Kidney tubule cell (primary cell): Measurements from ENCODE around the gene DDX43.
A peak's percentile ranks its signal among the peaks of the same experiment; 100 is the strongest.
"Not testable (repeated sequence)": the region's sequence is repeated elsewhere in the genome, so short reads cannot be mapped to it uniquely, and the experiment has no call there.

ENCODE experiments used
- DNase-seq: peaks from one replicate; pipeline ENCODE4 v3.0.0-alpha.2; 2018; ENCODE audit warnings: low spot score

The DDX43 gene

DNA sequence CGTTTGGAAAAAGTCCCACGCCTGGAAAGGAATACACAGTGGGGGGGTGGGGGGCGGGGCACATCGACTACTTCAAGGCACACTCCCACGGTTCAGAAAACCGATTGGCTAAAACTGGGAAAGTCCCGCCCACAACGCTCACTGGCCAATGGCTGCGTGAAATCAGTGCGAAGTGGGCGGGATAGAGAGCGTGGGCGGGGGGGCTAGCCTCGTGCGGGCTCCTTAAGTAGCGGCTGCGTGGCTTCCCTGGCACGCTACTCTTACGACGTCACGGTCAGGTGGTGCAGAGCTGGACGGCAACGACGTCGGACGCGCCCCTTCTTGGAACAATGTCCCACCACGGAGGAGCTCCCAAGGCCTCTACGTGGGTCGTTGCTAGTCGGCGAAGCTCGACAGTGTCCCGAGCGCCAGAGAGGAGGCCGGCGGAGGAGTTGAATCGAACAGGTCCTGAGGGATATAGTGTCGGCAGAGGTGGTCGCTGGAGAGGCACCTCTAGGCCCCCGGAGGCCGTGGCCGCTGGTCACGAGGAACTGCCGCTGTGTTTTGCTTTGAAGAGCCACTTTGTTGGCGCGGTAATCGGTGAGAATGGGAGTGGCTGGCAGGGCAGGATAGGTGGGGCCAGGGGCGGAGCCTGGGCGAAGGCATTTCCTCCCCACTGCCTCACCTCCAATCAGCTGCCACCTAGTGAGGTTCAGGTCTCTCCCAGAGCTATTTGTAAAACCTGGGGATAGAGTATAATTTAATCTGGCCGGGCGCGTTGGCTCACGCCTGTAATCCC lies at the start of gene DDX43:
Gene DDX43, plus strand, starts transcription at position 252 of the 778 bp plus-strand sequence. Its CDS starts 78 bp downstream, at position 330.
- DNase-seq = peak; percentile 35

DNA sequence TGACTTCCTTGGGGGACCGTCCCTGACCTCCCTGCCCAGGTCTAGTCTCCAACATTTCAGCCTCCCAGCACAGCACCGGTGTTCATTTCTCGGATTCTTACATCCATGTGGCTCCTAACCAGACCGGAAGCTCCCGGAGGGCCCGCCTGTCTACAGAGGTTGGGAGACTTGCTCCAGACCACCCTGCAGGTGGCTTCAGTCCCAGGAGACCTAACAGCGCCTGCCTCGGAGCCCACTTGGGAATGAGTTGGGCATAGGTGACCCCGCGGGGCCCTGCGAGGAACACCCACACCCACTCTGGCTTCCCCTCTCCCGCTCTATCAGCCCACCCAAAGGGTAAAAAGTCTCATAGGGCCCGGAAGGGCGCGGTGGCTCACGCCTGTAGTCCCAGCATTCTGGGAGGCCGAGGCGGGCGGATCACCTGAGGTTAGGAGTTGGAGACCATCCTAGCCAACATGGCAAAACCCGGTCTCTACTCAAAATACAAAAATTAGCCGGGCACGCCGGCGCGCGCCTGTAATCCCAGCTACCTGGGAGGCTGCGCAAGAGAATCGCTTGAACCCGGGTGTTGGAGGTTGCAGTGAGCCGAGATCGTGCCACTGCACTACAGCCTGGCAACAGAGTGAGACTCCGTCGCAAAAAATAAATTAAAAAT lies 46.0 kb upstream of the DDX43 start:
- DNase-seq = no peak

DNA sequence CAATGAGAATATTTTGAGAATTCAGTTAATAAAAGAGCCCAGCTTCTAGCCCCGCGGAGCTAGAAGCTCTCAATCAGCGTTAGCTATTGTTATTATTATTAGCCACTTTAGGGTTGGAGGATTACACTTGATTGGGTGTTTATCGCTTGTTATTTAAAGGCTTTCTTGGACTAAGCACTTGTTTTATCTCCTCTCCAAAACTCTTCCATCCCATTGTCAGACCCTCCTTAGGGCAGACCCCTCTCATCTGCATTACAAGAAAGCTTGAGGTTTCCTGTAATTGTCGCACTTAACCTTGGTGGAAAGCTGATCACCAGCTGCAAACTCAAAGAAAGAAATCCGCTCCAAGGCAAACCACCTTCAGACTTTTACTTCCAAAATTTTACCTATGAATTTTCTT lies 45.3 kb upstream of the DDX43 start:
- no peak for DNase-seq

DNA sequence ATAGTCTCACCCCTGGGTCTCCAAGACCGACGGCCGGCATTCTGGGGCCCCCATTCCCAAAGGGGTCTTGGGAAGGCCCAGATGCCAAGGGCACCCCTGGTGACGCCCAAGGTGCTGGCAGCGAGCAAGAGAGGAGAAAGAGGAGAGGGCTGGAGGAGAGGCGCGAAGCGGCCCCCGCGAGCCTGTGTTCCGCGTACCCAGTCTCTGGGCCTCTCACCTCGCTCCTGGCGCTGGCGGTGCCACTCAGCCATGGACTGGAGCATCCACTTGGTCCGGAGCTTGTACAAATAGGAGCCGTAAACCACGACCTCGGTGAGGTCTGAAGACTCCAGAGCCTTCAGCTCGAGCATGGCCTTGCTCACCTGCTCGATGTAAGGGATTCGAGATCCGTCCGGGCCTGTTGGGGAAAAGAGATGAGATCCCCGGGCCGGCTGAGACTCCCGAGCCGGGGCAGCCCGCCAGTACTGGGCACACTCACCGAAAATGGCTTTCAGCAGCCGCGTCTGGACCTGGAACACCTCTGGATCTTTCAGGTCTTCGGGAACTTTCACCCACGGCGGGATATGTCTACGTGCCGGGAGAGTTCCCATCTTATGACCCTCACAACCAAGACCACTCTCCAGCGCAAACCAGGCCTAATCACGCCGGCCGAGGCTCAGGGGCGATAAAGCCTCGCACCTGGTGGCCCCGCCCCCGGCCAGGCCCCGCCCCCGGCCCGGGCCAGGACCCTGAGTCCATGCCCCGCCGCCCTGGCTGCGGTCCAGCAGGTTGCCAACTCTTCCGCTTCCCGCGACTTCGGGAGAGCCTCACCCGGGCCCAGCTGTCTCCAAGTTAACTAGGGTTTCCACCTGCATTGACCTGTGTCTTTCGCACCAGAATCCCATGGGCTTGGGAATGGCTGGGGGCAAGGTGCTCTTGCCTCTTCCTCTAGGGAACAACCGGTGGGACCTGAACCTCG lies 40.7 kb upstream of the DDX43 start, which contains the start of gene DPPA5:
Gene DPPA5, minus strand, starts transcription at position 641 of the 958 bp plus-strand sequence. Its CDS starts 51 bp downstream, at position 590.
- no peak for DNase-seq

DNA sequence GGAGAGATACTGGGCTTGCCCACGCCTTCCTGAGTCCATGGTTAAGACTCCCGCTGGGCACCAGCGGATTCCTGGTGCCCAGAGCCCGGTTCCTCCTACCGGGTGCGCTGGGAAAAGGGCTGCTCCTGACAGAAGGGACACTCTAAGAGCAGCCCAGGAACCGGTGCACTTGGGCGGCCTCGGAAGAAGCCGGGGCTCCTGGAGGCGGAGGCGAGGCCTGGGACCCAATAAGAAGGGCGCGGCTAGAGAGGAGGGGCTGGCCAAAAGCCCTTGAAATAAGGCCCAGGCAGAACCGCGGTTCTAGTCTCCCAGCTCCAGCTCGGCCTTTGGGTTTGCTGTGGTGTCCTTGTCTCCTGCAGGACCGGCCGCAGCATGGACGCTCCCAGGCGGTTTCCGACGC lies 32.3 kb upstream of the DDX43 start, which contains the start of gene KHDC3L:
Gene KHDC3L, plus strand, starts transcription at position 301 of the 400 bp plus-strand sequence. Its CDS starts 72 bp downstream, at position 373.
- no peak for DNase-seq

DNA sequence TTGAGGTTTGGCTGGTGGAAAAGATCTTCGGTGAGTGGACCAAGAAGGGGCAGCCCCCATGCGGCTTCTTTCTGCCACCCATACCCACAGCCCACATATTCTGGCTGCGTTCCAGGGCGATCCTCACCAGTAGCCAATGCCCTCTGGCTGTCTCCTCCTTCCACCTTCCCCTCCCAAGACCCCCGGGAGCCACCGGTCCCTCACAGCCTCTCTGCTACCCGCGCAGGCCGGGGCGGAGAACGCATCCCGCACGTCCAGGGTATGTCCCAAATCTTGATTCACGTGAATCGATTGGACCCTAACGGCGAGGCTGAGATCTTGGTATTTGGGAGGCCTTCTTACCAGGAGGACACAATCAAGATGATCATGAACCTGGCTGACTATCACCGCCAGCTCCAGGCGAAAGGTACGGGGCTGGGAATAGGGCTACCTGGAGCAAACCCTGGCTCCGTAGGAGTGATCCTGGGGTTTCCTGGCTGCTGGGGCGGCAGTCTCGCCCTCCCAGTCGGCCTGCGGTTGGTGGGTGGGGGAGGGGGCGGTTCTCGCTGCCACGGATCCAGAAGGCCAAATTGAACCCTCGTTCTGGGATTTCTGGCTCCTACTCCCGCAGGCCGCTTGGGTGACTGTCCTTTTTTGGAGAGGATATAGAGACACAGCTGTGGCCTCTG lies 31.6 kb upstream of the DDX43 start:
- no peak for DNase-seq

DNA sequence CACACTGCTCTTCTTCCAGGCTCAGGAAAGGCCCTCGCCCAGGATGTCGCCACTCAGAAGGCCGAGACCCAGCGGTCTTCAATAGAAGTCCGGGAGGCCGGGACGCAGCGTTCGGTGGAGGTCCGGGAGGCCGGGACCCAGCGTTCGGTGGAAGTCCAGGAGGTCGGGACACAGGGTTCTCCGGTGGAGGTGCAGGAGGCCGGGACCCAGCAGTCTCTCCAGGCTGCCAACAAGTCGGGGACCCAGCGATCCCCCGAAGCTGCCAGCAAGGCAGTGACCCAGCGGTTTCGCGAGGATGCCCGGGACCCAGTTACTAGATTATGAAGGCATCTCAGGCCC lies 31.1 kb upstream of the DDX43 start:
- DNase-seq = no peak

DNA sequence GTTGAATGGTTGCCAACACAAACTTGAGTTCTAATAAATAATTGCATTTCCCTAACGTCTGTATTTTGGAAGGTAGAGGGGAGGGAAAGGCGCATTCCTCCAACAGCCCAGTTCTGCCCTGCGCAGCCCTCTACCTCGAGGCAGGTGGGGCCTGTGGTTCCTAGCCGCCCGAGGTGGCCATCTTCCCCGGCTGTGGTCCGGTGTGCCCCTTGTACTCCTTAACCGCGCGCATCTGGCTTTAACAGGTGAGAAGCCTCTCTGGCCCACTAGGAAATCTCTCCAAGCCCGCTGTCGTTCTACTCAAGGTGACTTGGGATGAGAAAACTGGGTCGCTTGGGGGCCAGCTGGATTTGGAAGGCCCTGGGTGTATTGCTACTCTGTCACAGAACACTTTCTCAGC lies 30.5 kb upstream of the DDX43 start:
- DNase-seq = no peak

DNA sequence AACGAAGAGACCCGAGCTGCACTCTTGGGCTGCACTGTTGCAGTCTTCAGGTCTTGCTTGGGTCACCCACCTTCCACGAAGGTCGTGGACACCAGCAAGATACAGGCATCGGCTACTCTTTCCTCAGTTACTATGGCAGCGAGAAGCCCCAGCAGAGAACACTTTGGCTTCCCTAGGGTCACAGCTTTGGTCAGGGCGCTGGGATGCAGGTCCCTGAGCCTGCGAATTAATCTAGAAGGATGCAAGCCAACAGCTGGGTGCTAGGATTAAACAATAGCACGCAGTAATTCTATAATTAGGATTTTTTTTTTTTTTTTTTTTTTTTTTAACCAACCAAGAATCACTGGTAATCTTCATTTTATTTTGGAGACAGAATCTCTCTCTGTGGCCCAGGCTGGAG lies 30.1 kb upstream of the DDX43 start:
- no peak for DNase-seq

DNA sequence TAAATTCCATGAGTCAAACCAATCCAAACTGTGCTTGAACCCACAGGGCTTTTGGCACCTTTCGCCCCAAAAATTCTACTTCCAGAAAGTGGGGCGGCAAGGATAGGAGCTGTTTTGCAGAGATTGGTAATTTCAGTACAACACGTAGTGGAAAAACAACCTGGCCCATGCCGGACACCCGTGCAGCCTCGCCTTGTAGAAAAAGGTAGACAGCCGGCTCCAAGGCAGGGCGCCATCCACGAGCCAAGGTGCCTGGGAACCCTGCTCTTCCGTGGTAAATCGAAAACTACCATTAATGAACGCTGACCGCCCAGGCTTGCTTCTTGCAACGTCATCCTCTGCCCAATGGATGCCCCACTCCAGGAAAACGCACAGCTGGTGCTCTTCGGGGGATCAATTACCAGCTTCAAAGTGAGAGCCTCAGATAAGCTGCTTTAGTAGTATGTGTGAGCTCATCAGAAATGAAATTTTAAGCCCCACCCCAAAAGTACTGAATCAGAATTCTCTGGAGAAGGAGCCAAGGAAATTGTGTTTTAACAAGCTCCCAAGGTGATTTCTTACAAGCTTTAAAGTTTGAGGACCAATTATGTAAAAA lies 26.8 kb upstream of the DDX43 start:
- DNase-seq = no peak

DNA sequence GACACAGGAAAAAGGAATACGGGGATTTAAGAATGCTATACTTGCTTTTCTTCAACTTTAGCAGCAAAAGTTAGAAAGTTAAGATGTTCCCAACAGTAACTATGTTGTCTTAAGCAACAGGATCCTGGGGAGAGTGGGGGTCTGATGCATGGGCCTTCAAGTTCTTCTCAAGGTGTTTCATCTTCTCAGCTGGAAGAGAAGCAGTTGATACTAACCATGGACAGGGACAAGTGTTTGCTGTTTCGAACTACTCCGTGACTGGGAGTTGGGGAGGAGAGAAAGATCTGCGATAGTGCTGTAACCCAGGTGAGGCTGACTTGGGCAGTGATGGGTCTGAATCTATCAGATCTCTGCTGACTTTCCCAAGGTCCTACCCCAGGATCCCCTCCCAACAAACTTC lies 26.0 kb upstream of the DDX43 start:
- no peak for DNase-seq

DNA sequence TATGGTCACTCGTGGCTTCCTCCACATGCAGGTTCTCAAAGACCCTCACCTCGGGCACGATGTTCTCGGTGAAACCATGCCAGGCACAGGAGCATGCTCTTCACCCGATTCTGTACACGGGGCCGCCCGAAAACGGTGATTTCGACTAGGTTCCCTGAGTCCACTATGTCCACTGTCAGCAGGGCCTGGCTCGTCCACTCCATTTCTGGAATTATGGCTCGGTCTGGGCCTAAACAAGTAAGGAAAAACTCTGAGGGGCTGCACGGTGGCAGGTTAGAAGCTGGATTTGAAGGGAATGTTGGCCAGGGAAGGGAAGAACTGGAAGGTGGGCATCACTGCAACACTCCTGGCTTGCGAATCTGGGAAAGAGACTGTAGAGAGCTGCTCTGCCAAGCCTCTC lies 25.5 kb upstream of the DDX43 start:
- DNase-seq = no peak

DNA sequence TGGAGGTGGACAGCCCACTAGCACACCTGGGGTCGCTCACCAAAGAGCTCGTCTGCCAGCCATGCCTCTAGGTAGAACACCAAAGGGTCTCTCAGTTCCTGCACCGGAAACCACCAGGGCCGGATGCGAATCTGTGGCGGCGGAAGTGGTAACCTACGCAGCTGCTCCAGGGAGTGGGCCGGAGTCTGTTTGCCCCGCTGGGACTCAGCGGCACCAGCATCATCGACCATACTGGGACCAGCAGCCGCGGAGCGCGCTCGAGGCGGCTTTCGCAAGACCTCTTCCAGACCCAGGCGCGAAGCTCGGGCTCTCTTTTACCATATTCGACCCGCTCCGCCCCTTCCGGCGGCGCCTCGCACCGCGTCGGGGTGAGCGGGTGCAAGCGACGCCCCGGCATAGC lies 25.1 kb upstream of the DDX43 start, which contains the start of gene OOEP:
Gene OOEP, minus strand, starts transcription at position 335 of the 400 bp plus-strand sequence. Its CDS starts 105 bp downstream, at position 230.
- DNase-seq = no peak

DNA sequence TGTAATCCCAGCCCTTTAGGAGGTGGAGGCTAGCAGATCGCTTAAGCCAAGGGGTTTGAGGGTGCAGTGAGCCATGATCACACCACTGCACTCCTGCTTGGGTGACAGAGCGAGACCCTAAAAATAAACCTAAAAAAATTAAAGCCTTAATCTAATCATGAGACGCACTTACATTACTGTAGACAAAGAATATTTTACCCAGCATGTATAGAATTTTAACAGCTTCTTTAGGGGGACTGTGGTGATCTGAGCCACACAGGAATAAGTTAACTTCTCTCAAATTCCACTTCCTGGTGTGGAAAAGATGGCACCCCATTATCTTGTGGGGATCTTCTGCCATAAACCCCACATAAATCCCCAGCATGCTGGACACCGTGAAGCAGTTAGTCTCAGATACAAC lies 22.6 kb upstream of the DDX43 start:
- DNase-seq = no peak

DNA sequence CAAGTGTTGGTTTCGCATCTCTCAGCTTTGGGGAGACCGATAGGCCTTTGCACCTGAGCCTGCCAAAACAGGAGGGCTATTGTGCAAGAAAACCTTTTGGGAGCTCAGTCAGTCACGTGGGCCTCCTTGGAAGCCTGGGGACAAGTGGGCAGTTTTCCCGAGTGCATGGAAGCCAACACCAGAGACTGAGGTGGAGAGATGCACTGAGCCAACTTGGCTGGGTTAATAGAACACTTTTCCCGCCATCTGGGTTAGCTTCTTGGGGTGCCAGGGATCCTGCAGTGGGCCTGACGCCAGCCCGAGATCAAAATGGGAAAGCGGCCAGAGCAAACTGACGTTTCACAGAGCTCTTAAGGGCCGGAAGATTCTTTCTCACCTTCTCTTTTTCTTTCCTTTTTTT lies 22.1 kb upstream of the DDX43 start:
- DNase-seq = no peak

DNA sequence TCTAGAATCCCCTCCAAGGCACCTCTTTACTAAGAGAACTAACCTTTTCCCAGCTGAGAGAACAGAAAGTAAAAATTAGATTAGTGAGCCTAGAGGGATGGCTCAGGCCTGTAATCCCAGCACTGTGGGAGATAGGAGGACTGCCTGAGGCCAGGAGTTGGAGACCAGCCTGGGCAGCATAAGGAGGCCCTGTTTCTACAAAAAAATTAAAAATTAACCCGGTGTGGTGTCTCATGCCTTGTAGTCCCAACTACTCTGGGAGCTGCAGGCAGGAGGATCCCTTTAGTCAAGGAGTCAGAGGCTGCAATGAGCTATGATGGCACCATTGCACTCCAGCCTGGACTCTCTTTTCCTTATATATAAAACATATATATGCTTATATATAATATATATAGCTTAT lies 19.4 kb upstream of the DDX43 start:
- DNase-seq = peak; percentile 71

DNA sequence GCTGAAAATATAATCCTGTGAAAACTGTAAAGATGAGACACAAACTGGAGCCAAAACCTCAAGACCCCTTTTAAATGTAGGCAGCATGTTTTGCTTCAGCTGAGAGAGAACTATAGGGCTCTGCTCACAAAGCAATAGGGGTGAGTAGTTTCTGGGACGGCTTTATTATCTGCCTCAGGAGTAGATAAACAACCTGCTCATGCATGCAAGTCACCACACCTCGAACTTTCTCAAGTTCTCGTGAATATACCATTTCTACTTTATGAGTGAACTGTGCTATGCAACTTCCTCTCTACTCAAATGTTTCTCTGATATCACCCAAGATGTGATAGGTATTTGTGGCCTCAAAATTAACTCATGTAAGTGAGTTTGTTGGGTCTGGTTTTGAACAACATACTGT lies 17.4 kb upstream of the DDX43 start:
- no peak for DNase-seq

DNA sequence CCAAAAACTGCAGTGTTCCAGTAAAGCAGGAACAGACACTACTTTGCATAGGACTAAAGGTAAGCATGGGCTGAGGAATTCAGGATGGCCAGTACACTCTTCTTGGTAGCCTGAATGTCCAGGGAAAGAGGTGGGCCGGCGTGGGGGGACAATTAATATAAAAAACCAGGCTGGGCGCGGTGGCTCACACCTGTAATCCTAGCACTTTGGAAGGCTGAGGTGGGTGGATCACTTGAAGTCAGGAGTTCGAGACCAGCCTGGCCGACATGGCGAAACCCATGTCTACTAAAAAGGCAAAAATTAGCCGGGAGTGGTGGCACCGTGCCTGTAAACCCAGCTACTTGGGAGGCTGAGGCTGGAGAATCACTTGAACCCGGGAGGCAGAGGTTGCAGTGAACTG lies 13.1 kb upstream of the DDX43 start:
- DNase-seq = not testable (repeated sequence)

DNA sequence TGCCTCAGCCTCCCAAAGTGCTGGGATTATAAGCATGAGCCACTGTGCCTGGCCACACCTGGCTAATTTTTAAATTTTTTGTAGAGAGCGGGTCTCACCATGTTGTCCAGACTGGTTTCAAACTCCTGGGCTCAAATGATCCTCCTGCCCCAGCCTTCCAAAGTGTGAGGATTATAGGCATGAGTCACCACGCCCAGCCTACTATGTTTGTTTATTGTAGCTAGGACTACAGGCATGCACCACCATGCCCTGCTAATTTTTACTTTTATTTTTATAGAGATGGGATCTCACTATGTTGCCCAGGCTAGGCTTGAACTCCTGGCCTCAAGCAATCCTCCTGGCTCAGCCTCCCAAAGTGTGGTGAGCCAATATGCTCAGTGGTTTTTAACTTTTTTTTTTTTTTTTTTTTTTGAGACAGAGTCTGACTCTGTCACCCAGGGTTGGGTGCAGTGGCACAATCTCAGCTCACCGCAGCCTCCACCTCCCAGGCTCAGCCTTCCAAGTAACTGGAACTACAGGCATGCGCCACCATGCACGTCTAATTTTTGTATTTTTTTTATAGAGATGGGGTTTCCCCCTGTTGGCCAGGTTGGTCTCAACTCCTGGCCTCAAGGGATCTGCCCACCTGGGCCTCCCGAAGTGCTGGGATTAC lies 12.0 kb upstream of the DDX43 start:
- DNase-seq = peak; percentile 36

DNA sequence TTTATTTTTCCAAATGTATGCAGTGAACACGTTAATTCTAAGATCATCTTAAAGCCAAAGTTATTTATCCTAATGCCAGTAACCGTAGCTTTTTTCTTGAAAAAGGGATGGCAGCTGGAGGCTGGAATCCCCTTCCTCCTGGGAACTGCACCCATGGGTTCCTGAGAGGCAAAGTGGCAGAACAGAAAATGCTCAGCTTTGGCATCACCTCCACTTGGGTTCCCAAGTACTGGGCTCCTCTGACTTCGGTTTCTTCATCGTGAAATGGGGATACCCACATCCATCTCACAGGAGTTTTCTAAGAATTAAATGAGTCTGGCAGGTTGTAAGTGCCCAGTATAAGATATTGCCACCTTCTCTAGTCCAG lies 6.2 kb upstream of the DDX43 start:
- DNase-seq = no peak
